Activated naive CD8-positive, alpha-beta T cell treated with anti-CD3 and anti-CD28 coated beads, Interleukin-2, amount 10 ng/mL, durations not matched to agents 7 days and 5 days (primary cell): Measurements from ENCODE around the gene VIM. TPM values are rescaled to one million over a fixed set of nuclear protein-coding genes. Genes with fewer than 3 reads are reported as not detected.

ENCODE experiments used
- ATAC-seq: fragments of 150-1000 bp; cut with Tn5 transposase; one replicate; pipeline ENCODE4 v1.10.0; 2021; ENCODE audit warnings: low read depth, moderate library complexity
- POLR2A ChIA-PET: fragments of 350-600 bp; sonication (Branson Sonifier 250); formaldehyde crosslinking; loops from one replicate; lab custom pipeline; 2021; ENCODE audit warnings: antibody characterized with exemption; lab: Charles Lee
- DNase-seq: peaks from one replicate; pipeline ENCODE4 v3.0.0; 2021
- H3K27ac Mint-ChIP-seq: one replicate; pipeline ENCODE4 v1.8.0; 2022; ENCODE audit warnings: mild to moderate bottlenecking, mixed read lengths
- H3K27me3 Mint-ChIP-seq: one replicate; pipeline ENCODE4 v1.8.0; 2022; ENCODE audit warnings: mild to moderate bottlenecking, moderate library complexity, mixed read lengths
- H3K36me3 Mint-ChIP-seq: one replicate; pipeline ENCODE4 v1.8.0; 2021; ENCODE audit warnings: mild to moderate bottlenecking, mixed read lengths
- H3K4me1 Mint-ChIP-seq: one replicate; pipeline ENCODE4 v1.8.0; 2021; ENCODE audit warnings: mixed read lengths
- H3K4me3 Mint-ChIP-seq: one replicate; pipeline ENCODE4 v1.8.0; 2022; ENCODE audit warnings: mild to moderate bottlenecking, moderate library complexity, mixed read lengths
- H3K9me3 Mint-ChIP-seq: one replicate; pipeline ENCODE4 v1.8.0; 2021; ENCODE audit warnings: mixed read lengths
- total RNA-seq, 2 experiments: library from RNA; stranded (reverse); gene quantifications; one replicate each; pipeline ENCODE4 v1.2.3, GENCODE V29; 2021

The VIM gene
- total RNA-seq = 1,000 to 10,000 TPM; 1,681 to 1,738 TPM

GRCh38 chr10:17228091-17229015 lies at the start of gene VIM:
Gene VIM, plus strand, starts transcription at chr10:17228241. Its CDS starts 1,182 bp downstream, at chr10:17229423.
- Mint-ChIP-seq H3K4me1 (peaks cover 42% of the 10 kb centered on the region), H3K4me3 (peak within 1 kb of the TSS; percentile 91), H3K36me3 (peaks cover 37% of the 10 kb centered on the region), H3K27me3 (no peaks in the 10 kb centered on the region), H3K9me3 (no peaks in the 10 kb centered on the region), H3K27ac (peak within 1 kb of the TSS; percentile 94)
- ATAC-seq = peak; percentile 43
- peak; percentile 87 for DNase-seq
- POLR2A ChIA-PET = interaction anchor here (1.0 to 8.4 kb wide), 18 partner anchors 9 to 416 kb away, joined by 3 to 337 read pairs (median 12); partner anchors contain the start of genes RSU1, STAM and TRDMT1

- Mint-ChIP-seq H3K27ac (no peak overlapping the region), H3K4me1 (peaks cover 19% of the 10 kb centered on the region), H3K36me3 (peaks cover 3% of the 10 kb centered on the region), H3K27me3 (no peaks in the 10 kb centered on the region), H3K9me3 (no peaks in the 10 kb centered on the region), H3K4me3 (no peak overlapping the region)
- DNase-seq = no peak
- POLR2A ChIA-PET = interaction anchor here (0.7 kb wide), 1 partner anchor 27 kb away, joined by 3 read pairs; no protein-coding TSS in a partner anchor
- no peak for ATAC-seq
Observed at GRCh38 chr10:17179002-17179401, 49.0 kb upstream of the VIM start.

GRCh38 chr10:17181110-17181509 lies 46.9 kb upstream of the VIM start:
- Mint-ChIP-seq H3K4me3 (no peak overlapping the region), H3K4me1 (peaks cover 7% of the 10 kb centered on the region), H3K36me3 (peaks cover 3% of the 10 kb centered on the region), H3K27ac (no peak overlapping the region), H3K27me3 (no peaks in the 10 kb centered on the region), H3K9me3 (no peaks in the 10 kb centered on the region)
- no peak for DNase-seq
- POLR2A ChIA-PET = no interaction called here
- no peak for ATAC-seq

- Mint-ChIP-seq H3K4me3 (no peak overlapping the region), H3K36me3 (peaks cover 2% of the 10 kb centered on the region), H3K27me3 (no peaks in the 10 kb centered on the region), H3K9me3 (no peaks in the 10 kb centered on the region), H3K4me1 (peaks cover 5% of the 10 kb centered on the region), H3K27ac (no peak overlapping the region)
- no peak for ATAC-seq
- POLR2A ChIA-PET = no interaction called here
- DNase-seq = no peak
Observed at GRCh38 chr10:17181751-17182150, 46.3 kb upstream of the VIM start.

- Mint-ChIP-seq H3K9me3 (no peaks in the 10 kb centered on the region), H3K36me3 (peaks cover 1% of the 10 kb centered on the region), H3K4me1 (peaks cover 4% of the 10 kb centered on the region), H3K27ac (no peak overlapping the region), H3K4me3 (no peak overlapping the region), H3K27me3 (no peaks in the 10 kb centered on the region)
- POLR2A ChIA-PET = no interaction called here
- ATAC-seq (no peak), DNase-seq (no peak)
Observed at GRCh38 chr10:17183110-17183509, 44.9 kb upstream of the VIM start.

GRCh38 chr10:17185873-17186272 lies 42.2 kb upstream of the VIM start:
- Mint-ChIP-seq H3K4me1 (peaks cover 4% of the 10 kb centered on the region), H3K4me3 (no peak overlapping the region), H3K9me3 (no peaks in the 10 kb centered on the region), H3K27ac (no peak overlapping the region), H3K36me3 (peaks cover 1% of the 10 kb centered on the region), H3K27me3 (no peaks in the 10 kb centered on the region)
- POLR2A ChIA-PET = no interaction called here
- no peak for ATAC-seq
- DNase-seq = no peak

- peaks cover 3% of the 10 kb centered on the region for H3K36me3 Mint-ChIP-seq
- H3K4me1 Mint-ChIP-seq = no peaks in the 10 kb centered on the region
- no peak overlapping the region for H3K27ac Mint-ChIP-seq
- no peak for DNase-seq
- POLR2A ChIA-PET = interaction anchor here (0.7 kb wide), 1 partner anchor 11 kb away, joined by 4 read pairs; no protein-coding TSS in a partner anchor
- H3K27me3 Mint-ChIP-seq = no peaks in the 10 kb centered on the region
- H3K9me3 Mint-ChIP-seq = no peaks in the 10 kb centered on the region
- ATAC-seq = no peak
- no peak overlapping the region for H3K4me3 Mint-ChIP-seq
Observed at GRCh38 chr10:17188644-17189172, 39.3 kb upstream of the VIM start.

GRCh38 chr10:17190602-17191001 lies 37.4 kb upstream of the VIM start:
- Mint-ChIP-seq H3K4me1 (no peaks in the 10 kb centered on the region), H3K27ac (no peak overlapping the region), H3K4me3 (no peak overlapping the region), H3K27me3 (no peaks in the 10 kb centered on the region), H3K36me3 (peaks cover 16% of the 10 kb centered on the region), H3K9me3 (peaks cover 2% of the 10 kb centered on the region)
- POLR2A ChIA-PET = interaction anchor here (1.4 kb wide), 1 partner anchor 39 kb away, joined by 3 read pairs; no protein-coding TSS in a partner anchor
- ATAC-seq = no peak
- DNase-seq = no peak

GRCh38 chr10:17195083-17195482 lies 33.0 kb upstream of the VIM start:
- peaks cover 2% of the 10 kb centered on the region for H3K9me3 Mint-ChIP-seq
- no peak overlapping the region for H3K4me3 Mint-ChIP-seq
- DNase-seq = no peak
- peaks cover 16% of the 10 kb centered on the region for H3K4me1 Mint-ChIP-seq
- H3K27me3 Mint-ChIP-seq = no peaks in the 10 kb centered on the region
- no peak for ATAC-seq
- H3K36me3 Mint-ChIP-seq = peaks cover 18% of the 10 kb centered on the region
- H3K27ac Mint-ChIP-seq = no peak overlapping the region
- POLR2A ChIA-PET = no interaction called here

GRCh38 chr10:17196045-17196444 lies 32.0 kb upstream of the VIM start:
- no peak overlapping the region for H3K27ac Mint-ChIP-seq
- H3K4me1 Mint-ChIP-seq = peaks cover 19% of the 10 kb centered on the region
- ATAC-seq = no peak
- no peaks in the 10 kb centered on the region for H3K27me3 Mint-ChIP-seq
- peaks cover 2% of the 10 kb centered on the region for H3K9me3 Mint-ChIP-seq
- no peak for DNase-seq
- POLR2A ChIA-PET = no interaction called here
- peaks cover 18% of the 10 kb centered on the region for H3K36me3 Mint-ChIP-seq
- H3K4me3 Mint-ChIP-seq = no peak overlapping the region

GRCh38 chr10:17196573-17196972 lies 31.5 kb upstream of the VIM start:
- POLR2A ChIA-PET = interaction anchor here (0.5 kb wide), 1 partner anchor 61 kb away, joined by 4 read pairs; no protein-coding TSS in a partner anchor
- ATAC-seq = no peak
- Mint-ChIP-seq H3K4me3 (no peak overlapping the region), H3K9me3 (peaks cover 2% of the 10 kb centered on the region), H3K27ac (no peak overlapping the region), H3K4me1 (peaks cover 19% of the 10 kb centered on the region), H3K36me3 (peaks cover 18% of the 10 kb centered on the region), H3K27me3 (no peaks in the 10 kb centered on the region)
- no peak for DNase-seq

GRCh38 chr10:17199351-17199804 lies 28.7 kb upstream of the VIM start:
- Mint-ChIP-seq H3K4me1 (peaks cover 32% of the 10 kb centered on the region), H3K4me3 (peak overlapping the region; percentile 29), H3K27me3 (no peaks in the 10 kb centered on the region)

More at GRCh38 chr10:17199351-17199804, 28.7 kb upstream of the VIM start:
- H3K36me3 Mint-ChIP-seq = peaks cover 9% of the 10 kb centered on the region
- DNase-seq (no peak), ATAC-seq (no peak)
- H3K27ac Mint-ChIP-seq = peak overlapping the region; percentile 46
- H3K9me3 Mint-ChIP-seq = peaks cover 2% of the 10 kb centered on the region
- POLR2A ChIA-PET = interaction anchor here (11.1 kb wide), 1 partner anchor 29 kb away, joined by 337 read pairs; the partner anchor contains the start of gene VIM
